GM12872 (cell line): Measurements from ENCODE around the gene BAZ2B.

Experiments
- CTCF ChIP-seq: IDR thresholded peaks from 3 replicates; pipeline ENCODE4 v1.5.1; 2011; ENCODE audit warnings: low read depth, mild to moderate bottlenecking, low read length, moderate library complexity; ENCODE audit not compliant: insufficient read depth

Gene BAZ2B

GRCh38 chr2:159438720-159439353 is 177.5 kb downstream of the BAZ2B start:
- TF ChIP-seq CTCF = no peak

GRCh38 chr2:159438284-159438683 is 178.1 kb downstream of the BAZ2B start:
- no peak for TF ChIP-seq CTCF

GRCh38 chr2:159432610-159433009 is 183.7 kb downstream of the BAZ2B start:
- TF ChIP-seq CTCF = no peak

GRCh38 chr2:159427048-159427447 is 189.3 kb downstream of the BAZ2B start:
- TF ChIP-seq CTCF = no peak

- no peak for TF ChIP-seq CTCF
Observed at GRCh38 chr2:159419403-159419802, 196.9 kb downstream of the BAZ2B start.

GRCh38 chr2:159411460-159411859 is 204.9 kb downstream of the BAZ2B start:
- no peak for TF ChIP-seq CTCF

- TF ChIP-seq CTCF = no peak
Observed at GRCh38 chr2:159410276-159410675, 206.1 kb downstream of the BAZ2B start.
